ENCODE data around the gene RNF14. TPM values are rescaled to one million over a fixed set of nuclear protein-coding genes. Genes with fewer than 3 reads are reported as not detected.

RNF14 gene
- total and polyA plus RNA-seq, 9 of the 15 experiments (the other 6 are each of a cell fraction or from before 2014, with no cell fraction given) = 36.3 to 140 (median 75.1) TPM

DNA sequence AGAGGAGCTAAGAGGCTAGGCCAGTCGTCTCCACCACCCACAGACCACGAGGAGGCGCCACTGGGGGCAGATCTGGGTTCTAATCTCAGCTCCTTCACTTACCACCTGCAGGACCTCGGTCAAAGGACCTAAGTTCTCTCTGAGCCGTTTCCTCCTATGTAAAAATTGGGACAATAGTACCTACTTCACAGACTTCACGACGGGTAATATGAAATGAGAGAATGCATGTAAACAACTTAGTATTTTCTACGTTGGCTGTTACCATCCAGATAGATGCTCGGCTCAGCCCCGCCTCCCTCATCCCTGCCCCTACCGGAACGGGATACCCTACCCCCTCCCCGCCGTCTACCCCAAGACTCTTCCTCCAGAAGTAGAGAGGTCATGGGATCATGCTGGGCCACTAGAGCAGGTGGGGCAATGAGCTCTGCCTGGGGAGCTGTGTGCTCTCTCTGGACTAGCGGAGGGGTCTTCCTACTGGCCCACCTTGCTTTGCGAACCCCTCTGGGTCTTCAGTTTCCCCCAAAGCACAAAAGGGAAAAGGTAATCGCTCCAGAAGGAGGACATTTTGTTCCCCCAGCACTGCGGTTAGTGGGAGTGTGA, 43.4 kb downstream of the RNF14 start (continued):
- no peak for TF ChIP-seq HBP1 (CRISPR knock-in tag; IDR thresholded peaks at IDR 0.05)
- TF ChIP-seq FOXK2 (conservative IDR thresholded peaks at IDR 0.05 in 1 of 2, IDR thresholded peaks at IDR 0.05 in 1 of 2; ENCODE audit: low read depth in 2 of 2) = no peak
- TF ChIP-seq CHAMP1 (IDR thresholded peaks at IDR 0.05) = no peak
- TF ChIP-seq XRCC5 (IDR thresholded peaks at IDR 0.05; ENCODE audit: low read depth, low read length) = no peak
- no peak for TF ChIP-seq ZNF695 (CRISPR knock-in tag; IDR thresholded peaks at IDR 0.05)
- TF ChIP-seq NBN (IDR thresholded peaks at IDR 0.05; ENCODE audit: low read depth) = 0 out of 2 replicates have a peak, but pooled peaks have one; percentile 17
- no peak for TF ChIP-seq TBL1XR1 (IDR thresholded peaks at IDR 0.05; ENCODE audit: low read length in 2 of 2)
- TF ChIP-seq ZNF778 (CRISPR knock-in tag; IDR thresholded peaks at IDR 0.05) = no peak
- TF ChIP-seq SOX6 (IDR thresholded peaks at IDR 0.05) = no peak
- no peak for TF ChIP-seq POLR2B (IDR thresholded peaks at IDR 0.05; ENCODE audit: low read depth, partially characterized antibody)
- no peak for TF ChIP-seq BRF1 (IDR thresholded peaks at IDR 0.05; ENCODE audit: borderline replicate concordance, extremely low read depth, insufficient read length)
- no peak for TF ChIP-seq NFXL1 (CRISPR knock-in tag; IDR thresholded peaks at IDR 0.05)
- TF ChIP-seq HDAC2 (IDR thresholded peaks at IDR 0.05) = 0 out of 2 replicates have a peak, but pooled peaks have one; percentile 54
- TF ChIP-seq, protein P1, sequence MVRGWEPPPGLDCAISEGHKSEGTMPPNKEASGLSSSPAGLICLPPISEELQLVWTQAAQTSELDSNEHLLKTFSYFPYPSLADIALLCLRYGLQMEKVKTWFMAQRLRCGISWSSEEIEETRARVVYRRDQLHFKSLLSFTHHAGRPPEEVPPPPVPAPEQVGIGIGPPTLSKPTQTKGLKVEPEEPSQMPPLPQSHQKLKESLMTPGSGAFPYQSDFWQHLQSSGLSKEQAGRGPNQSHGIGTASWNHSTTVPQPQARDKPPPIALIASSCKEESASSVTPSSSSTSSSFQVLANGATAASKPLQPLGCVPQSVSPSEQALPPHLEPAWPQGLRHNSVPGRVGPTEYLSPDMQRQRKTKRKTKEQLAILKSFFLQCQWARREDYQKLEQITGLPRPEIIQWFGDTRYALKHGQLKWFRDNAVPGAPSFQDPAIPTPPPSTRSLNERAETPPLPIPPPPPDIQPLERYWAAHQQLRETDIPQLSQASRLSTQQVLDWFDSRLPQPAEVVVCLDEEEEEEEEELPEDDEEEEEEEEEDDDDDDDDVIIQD (CRISPR knock-in tag; IDR thresholded peaks at IDR 0.05) = no peak
- peak; percentile 32 for TF ChIP-seq SAP30 (IDR thresholded peaks at IDR 0.05; ENCODE audit: borderline replicate concordance, insufficient read depth, low read depth, low read length, poor library complexity, severe bottlenecking)
- no peak for TF ChIP-seq THRAP3 (IDR thresholded peaks at IDR 0.05; ENCODE audit: borderline replicate concordance)
- no peak for TF ChIP-seq PURB (CRISPR knock-in tag; IDR thresholded peaks at IDR 0.05; ENCODE audit: low read depth)
- TF ChIP-seq ARID1B (IDR thresholded peaks at IDR 0.05) = no peak
- TF ChIP-seq NFIC (IDR thresholded peaks at IDR 0.05) = no peak
- no peak for TF ChIP-seq NFYB (IDR thresholded peaks at IDR 0.05; ENCODE audit: extremely low read depth, insufficient read length)
- TF ChIP-seq ZNF41 (CRISPR knock-in tag; conservative IDR thresholded peaks at IDR 0.05) = no peak
- peak in 1 of 2 experiments; percentile 87; a peak in 3 of 4 replicates for TF ChIP-seq RCOR1 (IDR thresholded peaks at IDR 0.05; ENCODE audit: borderline replicate concordance in 1 of 2, low read depth in 2 of 2, low read length in 2 of 2)

All from K562 (cell line).